ENCODE results near the gene PBRM1.
A peak's percentile ranks its signal among the peaks of the same experiment; 100 is the strongest.

PBRM1 gene

DNA sequence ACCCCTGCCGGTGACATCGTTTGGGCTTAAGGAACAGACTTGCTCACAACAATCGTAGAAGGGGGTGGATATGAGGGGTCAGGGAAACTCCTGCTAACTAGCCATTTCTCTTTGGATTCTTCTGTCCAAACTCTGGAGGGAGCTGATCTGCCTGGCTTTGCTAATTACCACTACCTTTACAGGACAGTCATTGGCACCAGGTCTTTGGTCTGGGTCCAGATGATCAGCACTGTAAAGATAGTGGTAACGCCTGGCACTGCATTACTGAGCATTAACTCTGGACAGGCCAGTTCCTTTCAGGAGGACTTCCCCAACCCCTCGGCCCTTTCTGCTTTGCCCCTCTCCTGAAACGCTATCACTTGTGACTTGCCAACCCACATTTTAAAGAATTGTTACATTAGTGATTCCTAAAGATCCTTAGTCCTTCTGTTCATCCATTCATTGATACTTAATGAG lies 148.5 kb downstream of the PBRM1 start:
- TF ChIP-seq, protein P1, sequence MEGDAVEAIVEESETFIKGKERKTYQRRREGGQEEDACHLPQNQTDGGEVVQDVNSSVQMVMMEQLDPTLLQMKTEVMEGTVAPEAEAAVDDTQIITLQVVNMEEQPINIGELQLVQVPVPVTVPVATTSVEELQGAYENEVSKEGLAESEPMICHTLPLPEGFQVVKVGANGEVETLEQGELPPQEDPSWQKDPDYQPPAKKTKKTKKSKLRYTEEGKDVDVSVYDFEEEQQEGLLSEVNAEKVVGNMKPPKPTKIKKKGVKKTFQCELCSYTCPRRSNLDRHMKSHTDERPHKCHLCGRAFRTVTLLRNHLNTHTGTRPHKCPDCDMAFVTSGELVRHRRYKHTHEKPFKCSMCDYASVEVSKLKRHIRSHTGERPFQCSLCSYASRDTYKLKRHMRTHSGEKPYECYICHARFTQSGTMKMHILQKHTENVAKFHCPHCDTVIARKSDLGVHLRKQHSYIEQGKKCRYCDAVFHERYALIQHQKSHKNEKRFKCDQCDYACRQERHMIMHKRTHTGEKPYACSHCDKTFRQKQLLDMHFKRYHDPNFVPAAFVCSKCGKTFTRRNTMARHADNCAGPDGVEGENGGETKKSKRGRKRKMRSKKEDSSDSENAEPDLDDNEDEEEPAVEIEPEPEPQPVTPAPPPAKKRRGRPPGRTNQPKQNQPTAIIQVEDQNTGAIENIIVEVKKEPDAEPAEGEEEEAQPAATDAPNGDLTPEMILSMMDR (IDR thresholded peaks at IDR 0.05; ENCODE audit: control insufficient read depth, extremely low read depth, insufficient read depth) = no peak
- no peak for DNase-seq (ENCODE audit: low read depth)
- peak overlapping the region; percentile 67 for H3K4me3 ChIP-seq (ENCODE audit: low read depth, low read length)

DNA sequence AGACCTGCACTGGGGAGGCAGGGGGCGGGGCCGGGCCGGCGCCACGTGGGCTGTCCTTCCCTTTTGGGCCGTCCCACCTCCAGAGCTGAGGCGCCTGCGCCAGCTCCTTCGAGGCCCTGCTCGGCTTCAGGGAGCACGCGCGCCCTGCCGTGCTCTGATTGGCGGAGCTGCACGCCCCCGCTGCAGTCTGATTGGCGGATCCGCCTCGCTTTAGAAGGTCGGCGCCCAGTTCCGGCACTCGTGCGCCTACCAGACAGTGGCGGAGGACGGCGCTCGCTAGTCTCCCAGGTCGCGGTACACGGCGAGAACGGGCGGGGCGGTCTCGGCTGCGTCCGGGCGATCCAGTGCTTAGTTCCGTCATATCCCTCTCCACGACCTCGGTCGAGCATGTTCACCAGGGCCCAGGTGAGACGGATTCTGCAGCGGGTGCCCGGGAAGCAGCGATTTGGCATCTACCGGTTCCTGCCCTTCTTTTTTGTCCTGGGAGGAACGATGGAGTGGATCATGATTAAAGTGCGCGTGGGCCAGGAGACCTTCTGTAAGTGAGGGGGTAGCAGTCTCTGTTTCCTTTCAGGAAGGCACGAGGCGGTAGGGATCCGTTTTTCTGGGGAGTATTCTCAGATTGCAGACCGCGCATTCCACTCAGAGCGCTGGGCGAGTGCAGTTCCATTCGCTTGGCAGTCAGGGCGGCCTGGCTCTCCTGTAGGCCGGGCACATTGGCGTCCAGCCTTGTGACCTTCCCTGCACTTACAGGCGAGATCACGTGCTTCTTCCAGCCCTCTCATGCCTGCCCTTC lies 149.1 kb downstream of the PBRM1 start, which contains the start of gene UQCC5:
TSS of gene UQCC5 (plus strand) at position 237 of the 796 bp plus-strand sequence. CDS start at position 388, 151 bp downstream.
- TF ChIP-seq, protein P1 (IDR thresholded peaks at IDR 0.05; ENCODE audit: control insufficient read depth, extremely low read depth, insufficient read depth) = no peak
- H3K4me3 ChIP-seq (ENCODE audit: low read depth, low read length) = peak within 1 kb of the TSS; percentile 67
- DNase-seq (ENCODE audit: low read depth) = peak; percentile 95

DNA sequence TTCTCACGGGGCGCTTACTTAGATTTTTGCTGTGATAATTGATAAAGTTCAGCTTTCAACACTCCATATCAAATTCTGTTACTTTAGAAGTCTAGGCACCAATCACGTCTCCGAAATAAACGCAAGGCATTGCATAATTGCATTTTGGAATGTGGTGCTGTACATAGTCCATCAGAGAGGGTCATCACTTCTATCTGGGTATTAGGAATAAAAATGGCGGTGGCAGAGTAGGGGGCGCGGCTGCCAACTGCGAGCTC lies 149.7 kb downstream of the PBRM1 start:
- DNase-seq (ENCODE audit: low read depth) = no peak
- TF ChIP-seq, protein P1 (IDR thresholded peaks at IDR 0.05; ENCODE audit: control insufficient read depth, extremely low read depth, insufficient read depth) = 0 out of 2 replicates have a peak, but pooled peaks have one; percentile 13
- H3K4me3 ChIP-seq (ENCODE audit: low read depth, low read length) = peak overlapping the region; percentile 30; the same call in 1 of the 2 replicates

DNA sequence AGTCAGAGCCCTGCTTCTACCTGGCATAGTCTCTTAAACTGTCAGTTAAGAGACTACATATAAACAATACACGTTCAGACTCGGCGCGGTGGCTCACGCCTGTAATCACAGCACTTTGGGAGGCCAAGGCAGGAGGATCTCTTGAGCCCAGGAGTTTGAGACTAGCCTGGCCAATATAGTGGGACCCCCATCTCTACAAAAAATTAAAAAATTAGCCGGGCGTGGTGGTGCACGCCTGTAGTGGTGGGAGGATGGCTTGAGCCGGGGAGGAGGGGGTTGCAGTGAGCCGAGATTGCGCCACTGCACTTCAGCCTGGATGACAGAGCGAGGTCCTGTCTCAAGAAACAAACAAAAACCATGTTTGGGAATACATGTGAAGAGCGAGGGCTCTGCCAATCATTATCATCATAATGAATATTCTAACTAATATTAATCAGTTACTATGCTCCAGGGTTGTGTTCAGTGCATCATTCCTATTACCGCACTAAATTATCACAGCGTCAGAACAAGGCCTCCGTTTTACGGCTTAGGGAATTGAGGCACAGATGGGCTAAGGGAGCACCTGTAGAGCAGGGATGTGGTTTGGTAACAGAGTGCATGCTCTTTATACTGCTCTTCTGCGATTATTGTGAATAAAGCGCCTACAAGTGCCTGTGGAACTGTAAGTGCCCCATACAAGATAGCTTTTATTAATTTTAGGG lies 150.2 kb downstream of the PBRM1 start:
- TF ChIP-seq, protein P1 (IDR thresholded peaks at IDR 0.05; ENCODE audit: control insufficient read depth, extremely low read depth, insufficient read depth) = no peak
- no peak for DNase-seq (ENCODE audit: low read depth)
- H3K4me3 ChIP-seq (ENCODE audit: low read depth, low read length) = peak overlapping the region; percentile 30; the same call in 1 of the 2 replicates

DNA sequence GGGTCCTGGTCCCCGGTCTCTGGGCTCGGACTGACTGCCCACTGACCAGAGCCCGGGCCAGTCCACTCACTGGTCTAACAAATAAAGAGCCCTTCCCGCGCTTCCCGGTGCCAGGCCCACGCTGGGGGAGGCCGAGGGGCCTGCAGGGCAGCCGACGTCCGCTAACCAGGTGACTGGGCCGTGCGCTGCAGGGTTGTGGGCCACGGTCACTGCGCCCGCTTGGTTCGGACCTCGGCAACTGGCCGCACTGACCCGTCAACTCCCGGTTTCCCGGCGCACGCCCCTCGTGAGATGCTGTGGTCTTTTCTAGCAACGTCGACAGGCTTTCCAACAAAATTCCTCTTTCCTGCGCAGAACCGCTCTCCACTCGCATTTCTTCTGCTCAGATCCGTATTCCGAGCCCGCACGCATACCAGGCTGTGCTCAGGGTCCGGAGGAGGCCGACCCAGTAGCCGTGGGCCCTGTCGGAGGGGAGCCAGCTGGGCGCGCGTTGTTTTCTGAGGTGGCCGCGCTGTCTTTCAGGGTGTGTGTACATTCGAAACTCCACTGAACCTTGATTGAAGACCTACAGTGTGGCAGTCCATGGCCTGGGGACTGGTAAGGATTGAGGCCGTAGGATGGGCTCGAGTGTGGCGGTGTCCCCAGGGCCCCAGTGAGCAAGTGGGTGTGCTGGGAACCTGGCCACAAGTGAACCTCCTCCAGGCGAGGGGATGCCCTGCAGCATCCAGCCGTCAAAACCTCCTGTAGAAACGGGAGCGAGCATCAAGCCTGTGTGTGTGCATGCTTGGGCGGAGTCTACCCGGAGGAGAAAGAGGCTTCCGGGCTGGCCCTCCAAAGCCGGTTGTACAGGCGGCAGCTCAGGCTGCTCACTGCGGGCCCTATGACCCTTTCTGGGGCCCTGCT lies 151.2 kb downstream of the PBRM1 start:
- peak overlapping the region; percentile 67 for H3K4me3 ChIP-seq (ENCODE audit: low read depth, low read length)
- no peak for DNase-seq (ENCODE audit: low read depth)
- TF ChIP-seq, protein P1 (IDR thresholded peaks at IDR 0.05; ENCODE audit: control insufficient read depth, extremely low read depth, insufficient read depth) = no peak

DNA sequence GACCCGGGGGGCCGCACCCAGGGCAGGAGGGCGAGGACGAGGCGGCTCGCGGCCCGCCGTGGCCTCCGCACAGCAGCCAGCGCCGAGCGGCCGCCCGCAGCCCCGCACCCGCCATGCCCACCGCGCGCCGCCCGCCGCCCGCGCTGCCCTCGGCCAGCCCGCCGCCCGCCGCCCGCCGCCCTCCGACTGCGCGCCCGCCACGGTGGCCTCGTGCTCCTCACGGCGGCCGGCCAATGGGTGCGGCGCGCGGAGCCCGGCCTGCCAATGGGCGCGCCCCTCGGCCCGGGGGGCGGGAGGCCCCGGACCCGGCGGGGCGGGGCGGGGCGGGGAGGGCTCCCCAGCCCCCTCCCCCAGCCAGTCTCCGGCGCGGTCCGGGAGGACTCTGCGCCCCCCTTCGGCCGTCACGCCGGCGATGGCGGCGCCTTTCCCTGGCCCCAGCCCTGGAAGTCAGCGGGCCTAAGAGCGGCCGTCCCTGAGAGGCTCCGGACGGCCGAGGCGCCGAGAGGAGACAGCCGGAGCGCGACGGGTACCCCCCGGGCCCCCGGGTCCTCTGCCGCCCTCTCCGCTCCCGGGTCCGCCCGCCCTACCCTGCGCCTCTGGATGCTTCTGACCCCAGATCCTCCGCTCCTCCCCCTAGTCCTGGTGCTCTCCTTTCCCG lies 152.0 kb downstream of the PBRM1 start, which contains the start of gene NT5DC2:
TSS of gene NT5DC2 (minus strand) at position 235 of the 658 bp plus-strand sequence. CDS start at position 115, 120 bp downstream.
- TF ChIP-seq, protein P1 (IDR thresholded peaks at IDR 0.05; ENCODE audit: control insufficient read depth, extremely low read depth, insufficient read depth) = no peak
- DNase-seq (ENCODE audit: low read depth) = no peak
- peak within 1 kb of the TSS; percentile 67 for H3K4me3 ChIP-seq (ENCODE audit: low read depth, low read length)

All from LNCaP clone FGC (cell line).